Activated CD4-positive, alpha-beta T cell treated with anti-CD3 and anti-CD28 coated beads for 36 hours (primary cell): Measurements from ENCODE around the gene UST. TPM values are rescaled to one million over a fixed set of nuclear protein-coding genes. Genes with fewer than 3 reads are reported as not detected.

ENCODE experiments used
- ATAC-seq: fragments of 200-7000 bp; cut with Tn5 transposase; one replicate; pipeline ENCODE4 v1.10.0; 2021; ENCODE audit warnings: mild to moderate bottlenecking, moderate library complexity
- CTCF ChIA-PET: fragments of 350-600 bp; sonication (Branson Sonifier 250); formaldehyde crosslinking; loops from one replicate; lab custom pipeline; 2021; ENCODE audit warnings: antibody characterized with exemption; lab: Charles Lee
- POLR2A ChIA-PET: fragments of 350-600 bp; sonication (Branson Sonifier 250); formaldehyde crosslinking; loops from one replicate; lab custom pipeline; 2021; ENCODE audit warnings: antibody characterized with exemption, inconsistent platforms; lab: Charles Lee
- DNase-seq: peaks from one replicate; pipeline ENCODE4 v3.0.0-alpha.2; 2020
- H3K27ac Mint-ChIP-seq: one replicate; pipeline ENCODE4 v1.8.0; 2021; ENCODE audit warnings: mixed read lengths
- H3K27me3 Mint-ChIP-seq: one replicate; pipeline ENCODE4 v1.8.0; 2021; ENCODE audit warnings: mixed read lengths
- H3K36me3 Mint-ChIP-seq: one replicate; pipeline ENCODE4 v1.8.0; 2021; ENCODE audit warnings: low read depth, mixed read lengths
- H3K4me1 Mint-ChIP-seq: one replicate; pipeline ENCODE4 v1.8.0; 2021; ENCODE audit warnings: mixed read lengths
- H3K4me3 Mint-ChIP-seq: one replicate; pipeline ENCODE4 v1.8.0; 2021; ENCODE audit warnings: mild to moderate bottlenecking, moderate library complexity, mixed read lengths
- H3K9me3 Mint-ChIP-seq: one replicate; pipeline ENCODE4 v1.8.0; 2021; ENCODE audit warnings: low read depth, mixed read lengths
- intact Hi-C, 2 experiments: fragments of 100-400 bp; cut with DNase I in 1 of 2; cut with micrococcal nuclease in 1 of 2; formaldehyde crosslinking; loops; one replicate each; pipeline versions ENCODE4 v1.14.2 to v1.15.1; 2022 to 2024; cut with DNase I, micrococcal nuclease
- total RNA-seq, 2 experiments: library from RNA; stranded (reverse); gene quantifications; one replicate each; pipeline ENCODE4 v1.2.3, GENCODE V29; 2021

The UST gene
- total RNA-seq, 2 experiments from 2014 or later = 2.2 to 2.8 TPM

DNA sequence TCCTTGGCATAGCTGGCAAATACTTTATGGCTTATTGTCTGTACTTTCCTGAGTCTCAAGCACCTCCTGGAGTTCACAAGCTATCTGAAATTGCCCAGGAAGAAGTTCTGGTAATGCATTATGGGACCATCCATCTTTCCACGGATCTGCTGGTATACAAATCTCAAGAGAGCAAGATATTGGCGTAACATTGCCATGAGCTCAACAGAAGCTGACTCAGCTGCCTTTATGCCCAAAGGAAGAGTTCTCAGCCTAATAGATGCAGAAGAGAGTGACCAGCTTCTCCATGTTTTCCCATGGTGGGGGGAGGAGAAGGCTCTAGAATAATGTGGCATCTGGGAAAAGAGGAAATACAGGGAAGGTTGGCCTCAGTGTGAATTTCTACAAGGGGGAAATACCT, 78.7 kb downstream of the UST start:
- POLR2A ChIA-PET = no interaction called here
- no peak for ATAC-seq
- no peak for DNase-seq
- H3K27ac Mint-ChIP-seq = no peak overlapping the region
- intact Hi-C loops = no loop called here
- H3K4me1 Mint-ChIP-seq = peaks cover 18% of the 10 kb centered on the region
- H3K9me3 Mint-ChIP-seq = peaks cover 4% of the 10 kb centered on the region
- peaks cover 6% of the 10 kb centered on the region for H3K27me3 Mint-ChIP-seq
- CTCF ChIA-PET = interaction anchor here (0.7 to 1.2 kb wide), 3 partner anchors 24 to 1861 kb away, joined by 3 to 4 read pairs (median 3); no protein-coding TSS in a partner anchor
- no peaks in the 10 kb centered on the region for H3K36me3 Mint-ChIP-seq
- no peak overlapping the region for H3K4me3 Mint-ChIP-seq

GRCh38 chr6:148827416-148828045, 80.7 kb downstream of the UST start:
- H3K9me3 Mint-ChIP-seq = peaks cover 4% of the 10 kb centered on the region
- no peak overlapping the region for H3K4me3 Mint-ChIP-seq
- H3K27ac Mint-ChIP-seq = no peak overlapping the region
- H3K36me3 Mint-ChIP-seq = no peaks in the 10 kb centered on the region
- ChIA-PET CTCF (interaction anchor here (0.6 to 0.9 kb wide), 2 partner anchors 38 to 46 kb away, joined by 3 read pairs; no protein-coding TSS in a partner anchor), POLR2A (no interaction called here)
- intact Hi-C loops = no loop called here
- peaks cover 8% of the 10 kb centered on the region for H3K27me3 Mint-ChIP-seq
- peaks cover 27% of the 10 kb centered on the region for H3K4me1 Mint-ChIP-seq
- ATAC-seq (no peak), DNase-seq (no peak)

- ATAC-seq = no peak
- Mint-ChIP-seq H3K9me3 (peaks cover 4% of the 10 kb centered on the region), H3K27me3 (peaks cover 8% of the 10 kb centered on the region), H3K27ac (no peak overlapping the region), H3K4me1 (peaks cover 27% of the 10 kb centered on the region), H3K36me3 (no peaks in the 10 kb centered on the region), H3K4me3 (no peak overlapping the region)
- no peak for DNase-seq
- POLR2A ChIA-PET = no interaction called here
- intact Hi-C loops = no loop called here
- CTCF ChIA-PET = interaction anchor here (0.6 kb wide), 1 partner anchor 38 kb away, joined by 3 read pairs; no protein-coding TSS in a partner anchor
Observed at GRCh38 chr6:148828047-148828446, 81.2 kb downstream of the UST start.

DNA sequence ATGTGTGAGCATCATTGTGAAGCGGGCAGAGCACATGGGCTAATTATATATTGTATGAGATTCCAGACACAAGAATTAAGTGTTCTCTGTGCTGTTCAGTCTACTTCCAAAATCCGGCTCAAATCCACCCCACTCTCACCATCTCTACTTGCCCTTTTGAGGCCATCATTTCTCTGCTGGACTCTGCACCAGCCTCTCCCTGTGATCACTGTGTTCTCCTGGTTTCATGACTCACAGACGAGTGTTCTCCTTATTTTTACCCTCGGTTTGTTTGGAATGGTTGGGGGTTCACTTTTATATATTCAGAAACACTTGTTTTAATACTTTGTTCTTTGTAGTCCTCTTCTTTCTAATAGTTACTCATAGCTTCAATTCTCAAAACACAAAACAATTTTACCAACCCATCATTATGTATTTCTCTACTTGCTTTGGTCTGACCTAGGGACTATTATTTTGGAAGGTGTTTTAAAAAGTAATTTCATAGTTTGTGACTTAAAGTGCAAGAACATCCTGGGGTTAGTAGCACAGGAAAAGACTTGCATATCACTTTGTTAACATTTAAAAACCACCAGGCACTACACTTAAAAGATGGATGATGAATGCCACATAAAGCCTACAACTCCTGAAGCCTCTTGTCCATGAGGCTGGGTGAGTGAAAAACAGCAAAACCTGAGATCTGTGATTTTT, 82.7 kb downstream of the UST start:
- ATAC-seq (no peak), DNase-seq (no peak)
- ChIA-PET POLR2A (no interaction called here), CTCF (interaction anchor here (0.9 kb wide), 1 partner anchor 270 kb away, joined by 3 read pairs; no protein-coding TSS in a partner anchor)
- Mint-ChIP-seq H3K4me1 (peaks cover 33% of the 10 kb centered on the region), H3K27ac (no peak overlapping the region), H3K36me3 (no peaks in the 10 kb centered on the region), H3K9me3 (peaks cover 4% of the 10 kb centered on the region), H3K4me3 (no peak overlapping the region), H3K27me3 (peaks cover 11% of the 10 kb centered on the region)
- intact Hi-C loops = loop anchor here (1.0 to 2.0 kb wide), 4 partner anchors 39 to 68 kb away; no protein-coding TSS in a partner anchor

GRCh38 chr6:148830614-148831013, 83.8 kb downstream of the UST start:
- Mint-ChIP-seq H3K9me3 (no peaks in the 10 kb centered on the region), H3K4me3 (peak overlapping the region; percentile 65), H3K4me1 (peaks cover 39% of the 10 kb centered on the region), H3K36me3 (no peaks in the 10 kb centered on the region), H3K27ac (peak overlapping the region; percentile 49), H3K27me3 (peaks cover 11% of the 10 kb centered on the region)
- peak; percentile 75 for ATAC-seq
- DNase-seq = no peak
- intact Hi-C loops = loop anchor here (1.0 to 2.0 kb wide), 5 partner anchors 38 to 72 kb away; no protein-coding TSS in a partner anchor
- POLR2A ChIA-PET = interaction anchor here (0.7 kb wide), 1 partner anchor 70 kb away, joined by 4 read pairs; no protein-coding TSS in a partner anchor
- CTCF ChIA-PET = interaction anchor here (0.6 kb wide), 2 partner anchors 134 to 345 kb away, joined by 3 read pairs; no protein-coding TSS in a partner anchor

GRCh38 chr6:148831064-148831463, 84.2 kb downstream of the UST start:
- POLR2A ChIA-PET = interaction anchor here (0.7 kb wide), 1 partner anchor 71 kb away, joined by 4 read pairs; no protein-coding TSS in a partner anchor
- intact Hi-C loops = loop anchor here (1.0 to 2.0 kb wide), 3 partner anchors 38 to 73 kb away; no protein-coding TSS in a partner anchor
- peak overlapping the region; percentile 49 for H3K27ac Mint-ChIP-seq
- peak overlapping the region; percentile 65 for H3K4me3 Mint-ChIP-seq
- peak; percentile 62 for DNase-seq
- H3K27me3 Mint-ChIP-seq = peaks cover 8% of the 10 kb centered on the region
- peak; percentile 70 for ATAC-seq
- no peaks in the 10 kb centered on the region for H3K36me3 Mint-ChIP-seq
- peaks cover 42% of the 10 kb centered on the region for H3K4me1 Mint-ChIP-seq
- CTCF ChIA-PET = interaction anchor here (0.6 kb wide), 2 partner anchors 134 to 346 kb away, joined by 3 read pairs; no protein-coding TSS in a partner anchor
- H3K9me3 Mint-ChIP-seq = no peaks in the 10 kb centered on the region

DNA sequence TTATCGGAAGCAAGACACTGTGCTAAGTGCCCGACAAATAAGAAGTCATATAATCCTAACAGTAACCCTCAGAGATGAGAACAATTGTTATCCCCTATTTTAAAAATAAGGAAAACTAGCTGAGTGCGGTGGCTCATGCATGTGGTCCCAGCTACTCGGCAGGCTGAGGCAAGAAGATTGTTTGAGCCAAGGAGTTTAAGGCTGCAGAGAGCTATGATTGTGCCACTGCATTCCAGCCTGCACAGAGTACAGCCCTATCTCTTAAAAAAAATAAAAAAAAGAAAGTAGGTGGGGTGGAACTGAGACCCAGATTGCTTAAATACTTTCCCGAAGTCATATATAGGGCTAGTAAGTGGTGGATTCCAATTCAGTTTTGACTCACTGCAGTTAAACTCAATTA, 84.7 kb downstream of the UST start:
- Mint-ChIP-seq H3K4me1 (peaks cover 46% of the 10 kb centered on the region), H3K36me3 (no peaks in the 10 kb centered on the region), H3K27me3 (peaks cover 8% of the 10 kb centered on the region), H3K4me3 (no peak overlapping the region), H3K27ac (no peak overlapping the region), H3K9me3 (no peaks in the 10 kb centered on the region)
- DNase-seq (no peak), ATAC-seq (no peak)
- POLR2A ChIA-PET = no interaction called here
- CTCF ChIA-PET = no interaction called here
- intact Hi-C loops = loop anchor here (1.0 to 2.0 kb wide), 3 partner anchors 37 to 73 kb away; no protein-coding TSS in a partner anchor

- CTCF ChIA-PET = interaction anchor here (0.5 to 1.2 kb wide), 3 partner anchors 15 to 235 kb away, joined by 4 to 5 read pairs (median 4); no protein-coding TSS in a partner anchor
Observed at GRCh38 chr6:148835920-148836441, 89.2 kb downstream of the UST start.

GRCh38 chr6:148836751-148837150, 89.9 kb downstream of the UST start:
- peaks cover 5% of the 10 kb centered on the region for H3K27me3 Mint-ChIP-seq
- intact Hi-C loops = loop anchor here (1.0 to 5.0 kb wide), 3 partner anchors 32 to 111 kb away; no protein-coding TSS in a partner anchor
- H3K4me1 Mint-ChIP-seq = peaks cover 31% of the 10 kb centered on the region
- ChIA-PET CTCF (interaction anchor here (0.5 to 1.2 kb wide), 2 partner anchors 56 to 236 kb away, joined by 4 read pairs; no protein-coding TSS in a partner anchor), POLR2A (no interaction called here)
- no peak overlapping the region for H3K4me3 Mint-ChIP-seq
- peak overlapping the region; percentile 92 for H3K27ac Mint-ChIP-seq
- no peaks in the 10 kb centered on the region for H3K9me3 Mint-ChIP-seq
- DNase-seq (no peak), ATAC-seq (no peak)
- no peaks in the 10 kb centered on the region for H3K36me3 Mint-ChIP-seq

More at GRCh38 chr6:148835920-148836441, 89.2 kb downstream of the UST start:
- ATAC-seq = peak; percentile 80
- intact Hi-C loops = loop anchor here (1.0 to 5.0 kb wide), 3 partner anchors 32 to 111 kb away; no protein-coding TSS in a partner anchor
- Mint-ChIP-seq H3K27me3 (peaks cover 5% of the 10 kb centered on the region), H3K4me3 (peak overlapping the region; percentile 65), H3K27ac (peak overlapping the region; percentile 92), H3K4me1 (peaks cover 36% of the 10 kb centered on the region), H3K9me3 (no peaks in the 10 kb centered on the region), H3K36me3 (no peaks in the 10 kb centered on the region)
- peak; percentile 69 for DNase-seq
- POLR2A ChIA-PET = no interaction called here

DNA sequence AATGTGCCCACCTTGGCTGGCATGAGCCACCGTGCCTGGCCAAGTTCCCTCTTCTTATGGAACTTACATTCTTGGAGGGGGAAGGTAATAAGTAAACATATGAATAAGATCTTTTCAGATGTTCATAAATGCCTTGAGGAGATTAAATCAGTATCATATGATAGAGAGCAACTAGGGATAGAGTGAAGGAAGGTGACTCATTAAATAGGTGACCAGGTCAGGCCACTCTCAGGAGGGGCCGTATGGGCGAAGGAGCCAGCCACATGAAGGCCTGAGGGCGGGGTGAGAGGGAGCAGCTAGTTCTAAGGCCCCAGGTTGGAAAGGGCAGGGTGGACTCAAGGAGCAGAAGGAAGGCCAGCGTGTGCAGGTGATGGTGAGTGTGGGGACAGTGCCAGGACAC, 91.1 kb downstream of the UST start:
- POLR2A ChIA-PET = no interaction called here
- Mint-ChIP-seq H3K9me3 (no peaks in the 10 kb centered on the region), H3K27ac (no peak overlapping the region), H3K4me1 (peaks cover 31% of the 10 kb centered on the region), H3K4me3 (no peak overlapping the region), H3K36me3 (no peaks in the 10 kb centered on the region), H3K27me3 (peaks cover 3% of the 10 kb centered on the region)
- CTCF ChIA-PET = interaction anchor here (0.5 kb wide), 1 partner anchor 35 kb away, joined by 3 read pairs; no protein-coding TSS in a partner anchor
- DNase-seq (no peak), ATAC-seq (no peak)
- intact Hi-C loops = loop anchor here in 1 of 2 experiments (5.0 kb wide), 1 partner anchor 109 kb away; no protein-coding TSS in a partner anchor
